ENCODE measurements around the gene PAQR4.

GRCh38 chr16:2930236-2930635 is 38.9 kb upstream of the PAQR4 start:
- TF ChIP-seq CTCF (IDR thresholded peaks at IDR 0.05; ENCODE audit: low read depth, low read length) (no peak), POLR2A (IDR thresholded peaks at IDR 0.05; ENCODE audit: extremely low read depth, insufficient read length) (no peak)

All from NB4 (cell line).